Psoas muscle (tissue), 8 donors: ENCODE measurements around the gene UBQLN3. TPM values are rescaled to one million over a fixed set of nuclear protein-coding genes. Genes with fewer than 3 reads are reported as not detected.

Source experiments
- ATAC-seq, 4 donors: fragments of 200-7000 bp; cut with Tn5 transposase; one replicate each; pipeline ENCODE4 v1.9.1; 2020; ENCODE audit warnings: moderate library complexity in 3 of 4, mild to moderate bottlenecking in 2 of 4
- DNase-seq, 2 donors: peaks; one replicate each; pipeline ENCODE4 v3.0.0-alpha.2; 2020
- H3K27ac ChIP-seq: fragments of 200-600 bp; one replicate; pipeline ENCODE4 v1.8.0; 2022
- H3K27me3 ChIP-seq, 3 donors: fragments of 200-600 bp in 1 of 3; one replicate each; pipeline versions ENCODE4 v1.6.1 to v1.8.0; 2013 to 2022; ENCODE audit warnings: low read length in 2 of 3, mild to moderate bottlenecking in 2 of 3, moderate library complexity in 1 of 3; ENCODE audit not compliant: insufficient read depth in 3 of 3
- H3K36me3 ChIP-seq, 2 donors: fragments of 200-600 bp in 1 of 2; one replicate each; pipeline versions ENCODE4 v1.6.1 to v1.8.0; 2013 to 2022; ENCODE audit warnings: low read depth in 1 of 2, mild to moderate bottlenecking in 1 of 2, moderate library complexity in 1 of 2; ENCODE audit not compliant: insufficient read depth in 1 of 2
- H3K4me1 ChIP-seq: fragments of 200-600 bp; one replicate; pipeline ENCODE4 v1.8.0; 2022
- H3K4me3 ChIP-seq: fragments of 200-600 bp; one replicate; pipeline ENCODE4 v1.8.0; 2022; ENCODE audit warnings: mild to moderate bottlenecking
- H3K9me3 ChIP-seq: fragments of 200-600 bp; one replicate; pipeline ENCODE4 v1.8.0; 2022
- CTCF ChIP-seq: fragments of 200-600 bp; IDR thresholded peaks from one replicate; pipeline ENCODE4 v1.8.0; 2022; ENCODE audit warnings: antibody characterized with exemption
- WGBS, 3 donors: extraction: QIAGEN DNeasy Blood & Tissue Kit; methylation state at CpG; one replicate each; pipeline versions ENCODE4 v1.1.6 to v1.1.7; 2013; 5-methylcytosine and 5-hydroxymethylcytosine counted together
- intact Hi-C, 2 donors: fragments of 100-400 bp; cut with DNase I; formaldehyde crosslinking; loops; one replicate each; pipeline versions ENCODE4 v1.11.0 to v1.14.2; 2022
- polyA plus RNA-seq, 3 donors: library from polyadenylated mRNA; stranded (reverse); fragments of 200-250 nt; gene quantifications; one replicate each; pipeline ENCODE4 v1.2.3, GENCODE V29; 2013
- total RNA-seq, 4 donors: library from RNA; stranded (reverse); fragmentation: NEBNext Ultra II Directional in 2 of 4; extraction: Animal tissue kit (Norgen Biotek cat#: 25700) in 2 of 4; gene quantifications; one replicate each; pipeline versions ENCODE4 v1.2.1 to v1.2.4, GENCODE V29; 2021 to 2023
- donor health status: healthy with polysubstance abuse.
- donor health status: DM: no; HTN: no; CAD: no; lungs with moderate emphysema.
- donor health status: Bipolar disorder and iron deficiency.
- donor health status: healthy.
- donor health status: DM: yes; HTN: yes; CAD: no.
- donor health status: DM: no; HTN: no; CAD: no.
- donor health status: DM: no; HTN: no; CAD: no.
- donor health status: DM: yes; HTN: yes; CAD: no.

The UBQLN3 gene
- total and polyA plus RNA-seq, 7 donors: not detected

- TF ChIP-seq CTCF: no peak
- Histone ChIP-seq H3K4me3 (no peak overlapping the region), H3K27ac (no peak overlapping the region), H3K27me3 (no peaks in the 10 kb centered on the region), H3K4me1 (no peaks in the 10 kb centered on the region), H3K9me3 (no peaks in the 10 kb centered on the region), H3K36me3 (no peaks in the 10 kb centered on the region)
- ATAC-seq (no peak), DNase-seq (no peak)
- intact Hi-C loops: no loop called here
Measured at GRCh38 chr11:5536482-5536881, 26.7 kb upstream of the UBQLN3 start.

- H3K9me3 ChIP-seq: no peaks in the 10 kb centered on the region
- H3K27ac ChIP-seq: no peak overlapping the region
- no peak for TF ChIP-seq CTCF
- H3K36me3 ChIP-seq: no peaks in the 10 kb centered on the region
- WGBS, 3 donors: 71 to 86% (median 83%) methylated on average over 1 of the region's 1 CpG
- DNase-seq: no peak
- no peaks in the 10 kb centered on the region for H3K4me1 ChIP-seq
- no peak overlapping the region for H3K4me3 ChIP-seq
- ATAC-seq: no peak
- intact Hi-C loops: no loop called here
- no peaks in the 10 kb centered on the region for H3K27me3 ChIP-seq
Measured at GRCh38 chr11:5534046-5534445, 24.3 kb upstream of the UBQLN3 start.

DNA sequence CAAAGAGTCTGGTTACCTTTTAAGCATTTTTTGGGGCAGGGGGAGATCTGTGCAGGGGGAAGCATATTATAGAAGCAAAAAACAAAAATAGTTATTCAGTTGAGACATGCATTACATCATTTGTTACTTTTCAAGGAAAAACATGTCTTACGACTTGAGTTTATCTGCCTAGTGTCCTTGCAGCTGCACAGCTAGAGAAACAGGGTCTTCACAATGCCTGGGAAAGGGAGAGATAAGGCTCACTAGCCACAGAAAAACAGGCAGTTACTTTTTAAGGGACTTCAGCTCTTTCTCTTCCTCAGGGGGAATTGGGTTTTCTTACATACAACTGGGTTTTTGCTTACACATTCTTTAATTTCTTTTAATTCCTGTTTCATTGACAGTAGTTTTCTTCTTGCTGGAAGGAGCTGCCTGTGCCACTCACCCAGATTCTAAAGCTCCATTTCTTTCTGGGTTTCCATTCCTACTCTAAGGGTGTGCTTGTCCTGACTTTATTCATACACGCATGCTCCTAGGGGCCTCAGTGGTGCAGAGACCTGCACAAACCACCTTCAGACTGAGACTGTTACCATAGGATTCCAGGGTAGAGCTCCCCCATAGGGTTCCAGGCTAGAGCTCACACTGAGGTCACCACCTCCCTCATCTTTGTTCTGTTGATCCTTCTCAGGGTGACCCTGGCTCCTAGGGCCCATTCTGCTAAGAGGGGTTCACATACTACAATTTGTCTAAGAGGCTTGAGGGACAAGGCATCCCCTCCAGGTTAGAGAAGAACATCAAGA lies 21.5 kb upstream of the UBQLN3 start:
- no peak for ATAC-seq
- TF ChIP-seq CTCF: no peak
- no peak for DNase-seq
- no peak overlapping the region for H3K4me3 ChIP-seq
- 74 to 86% (median 80%) methylated on average over 2 of the region's 2 CpGs for WGBS, 3 donors
- no peaks in the 10 kb centered on the region for H3K4me1 ChIP-seq
- no peaks in the 10 kb centered on the region for H3K9me3 ChIP-seq
- H3K27ac ChIP-seq: no peak overlapping the region
- H3K27me3 ChIP-seq: no peaks in the 10 kb centered on the region
- H3K36me3 ChIP-seq: no peaks in the 10 kb centered on the region
- intact Hi-C loops: no loop called here

DNA sequence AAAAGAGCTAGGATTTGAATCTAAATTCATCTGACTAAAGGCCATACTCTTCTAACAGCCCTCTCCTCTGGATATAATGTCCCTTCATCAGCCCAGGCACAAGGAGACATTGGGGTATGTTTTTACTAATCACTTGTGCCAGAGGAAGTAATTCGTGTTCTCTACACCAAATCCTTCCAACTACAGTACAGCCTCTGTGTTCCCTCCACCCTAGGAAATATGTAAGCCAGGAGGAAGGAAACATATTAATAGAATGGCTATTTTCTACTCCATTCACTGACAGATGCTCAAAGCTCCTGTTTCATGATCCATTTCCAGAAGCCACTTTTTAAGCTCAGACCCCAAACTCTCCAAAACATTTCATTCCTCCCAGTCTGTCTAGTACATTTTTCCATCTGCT lies 18.7 kb upstream of the UBQLN3 start:
- no peaks in the 10 kb centered on the region for H3K9me3 ChIP-seq
- intact Hi-C loops: no loop called here
- 23 to 43% (median 27%) methylated on average over 1 of the region's 1 CpG for WGBS, 3 donors
- H3K4me3 ChIP-seq: no peak overlapping the region
- H3K27me3 ChIP-seq: no peaks in the 10 kb centered on the region
- H3K36me3 ChIP-seq: no peaks in the 10 kb centered on the region
- no peak overlapping the region for H3K27ac ChIP-seq
- H3K4me1 ChIP-seq: no peaks in the 10 kb centered on the region
- DNase-seq (no peak), ATAC-seq (no peak)
- TF ChIP-seq CTCF: no peak

- ATAC-seq (no peak), DNase-seq (no peak)
- H3K27ac ChIP-seq: no peak overlapping the region
- H3K36me3 ChIP-seq: no peaks in the 10 kb centered on the region
- no peak overlapping the region for H3K4me3 ChIP-seq
- intact Hi-C loops: no loop called here
- 85 to 97% (median 86%) methylated on average over 5 of the region's 5 CpGs for WGBS, 3 donors
- H3K27me3 ChIP-seq: no peaks in the 10 kb centered on the region
- H3K4me1 ChIP-seq: no peaks in the 10 kb centered on the region
- no peak for TF ChIP-seq CTCF
- no peaks in the 10 kb centered on the region for H3K9me3 ChIP-seq
Measured at GRCh38 chr11:5527716-5528115, 18.0 kb upstream of the UBQLN3 start.
